LHCN-M2 (cell line): ENCODE data around the gene XPR1. TPM values are rescaled to one million over a fixed set of nuclear protein-coding genes. Genes with fewer than 3 reads are reported as not detected.
A peak's percentile ranks its signal among the peaks of the same experiment; 100 is the strongest.

Experiments
- DNase-seq: peaks from one replicate; pipeline ENCODE4 v3.0.0-alpha.2; 2012; ENCODE audit warnings: low read depth
- total RNA-seq: library from RNA; depleted of rRNA; stranded (reverse); fragments of >200 nt; gene quantifications from 2 replicates; pipeline ENCODE4 v1.2.3, GENCODE V29; 2014

Gene XPR1
- total RNA-seq, 1 experiment from 2014 or later: 27.0 TPM

DNA sequence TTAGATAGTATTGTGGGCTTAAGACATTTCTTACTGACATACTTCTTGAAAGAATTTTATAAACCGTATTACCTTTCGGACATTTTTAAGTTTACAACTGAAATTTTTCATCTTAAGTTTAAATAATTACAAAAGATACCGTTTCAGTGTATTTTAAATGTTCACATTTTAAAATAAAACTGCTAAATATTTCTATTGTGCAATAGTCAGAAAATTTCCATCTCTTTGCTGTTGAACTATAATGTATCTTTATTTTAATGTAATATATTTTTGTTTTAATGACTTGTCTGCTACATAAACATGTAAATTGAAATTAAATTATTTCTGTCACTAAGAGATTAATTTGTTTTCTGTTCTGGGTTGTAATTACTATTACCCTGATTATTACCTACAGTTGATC, 206.7 kb downstream of the XPR1 start:
- DNase-seq: no peak

DNA sequence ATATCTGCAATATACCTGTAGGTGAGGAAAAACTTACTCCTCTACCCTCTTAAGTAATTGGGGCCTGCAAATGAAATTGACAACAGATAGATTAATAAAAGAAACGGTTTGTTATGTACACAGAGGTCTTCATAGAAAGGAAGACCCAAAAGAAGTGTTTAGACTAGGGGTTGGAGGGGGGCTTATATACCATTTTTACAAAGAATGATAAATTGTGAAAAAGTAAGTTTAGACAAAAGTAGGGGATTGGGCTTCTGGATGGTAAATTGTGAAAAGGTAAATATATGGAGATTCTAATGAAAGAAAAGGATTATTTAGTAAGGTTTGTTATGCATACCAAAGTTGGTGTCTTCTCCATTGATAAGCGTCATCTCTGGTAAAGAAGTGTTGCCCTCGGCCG, 207.7 kb downstream of the XPR1 start:
- DNase-seq: no peak

DNA sequence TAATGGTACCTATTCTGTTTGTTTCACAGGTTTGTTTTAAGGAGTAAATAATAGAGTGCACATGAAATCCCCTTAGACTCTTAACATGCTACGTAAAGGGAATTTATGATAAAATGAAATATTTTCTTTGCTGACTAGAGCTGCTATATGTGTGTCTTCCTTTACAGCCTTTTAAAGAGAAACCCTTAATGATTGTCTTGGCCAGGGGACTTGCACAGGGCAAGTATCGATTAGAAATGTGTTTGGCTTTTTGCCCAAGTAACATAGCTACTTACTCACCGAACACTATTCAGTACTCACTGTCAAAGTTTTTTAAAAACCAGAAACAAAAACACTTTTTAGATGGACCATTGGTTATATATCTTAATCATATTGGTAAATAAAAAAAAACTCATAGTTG, 209.6 kb downstream of the XPR1 start:
- no peak for DNase-seq

DNA sequence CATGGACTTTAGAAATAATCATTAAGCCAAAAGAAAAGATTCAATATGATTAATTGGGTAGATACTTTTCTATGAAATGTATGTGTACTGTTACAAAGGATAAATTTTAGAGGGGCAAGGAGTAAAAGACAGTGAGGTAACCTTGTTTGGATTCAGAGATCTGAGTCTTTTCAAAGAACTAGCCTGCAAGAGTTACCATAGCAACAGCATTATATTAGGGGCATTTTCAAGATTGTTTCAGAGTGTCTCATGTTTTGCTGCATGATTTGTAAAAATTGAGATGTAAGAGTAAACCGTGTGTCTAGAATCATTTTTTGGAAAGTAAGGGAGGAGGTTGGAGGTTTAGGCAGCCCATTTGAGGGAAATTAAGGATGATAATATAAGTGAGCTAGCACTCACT, 210.2 kb downstream of the XPR1 start:
- DNase-seq: peak; percentile 83

DNA sequence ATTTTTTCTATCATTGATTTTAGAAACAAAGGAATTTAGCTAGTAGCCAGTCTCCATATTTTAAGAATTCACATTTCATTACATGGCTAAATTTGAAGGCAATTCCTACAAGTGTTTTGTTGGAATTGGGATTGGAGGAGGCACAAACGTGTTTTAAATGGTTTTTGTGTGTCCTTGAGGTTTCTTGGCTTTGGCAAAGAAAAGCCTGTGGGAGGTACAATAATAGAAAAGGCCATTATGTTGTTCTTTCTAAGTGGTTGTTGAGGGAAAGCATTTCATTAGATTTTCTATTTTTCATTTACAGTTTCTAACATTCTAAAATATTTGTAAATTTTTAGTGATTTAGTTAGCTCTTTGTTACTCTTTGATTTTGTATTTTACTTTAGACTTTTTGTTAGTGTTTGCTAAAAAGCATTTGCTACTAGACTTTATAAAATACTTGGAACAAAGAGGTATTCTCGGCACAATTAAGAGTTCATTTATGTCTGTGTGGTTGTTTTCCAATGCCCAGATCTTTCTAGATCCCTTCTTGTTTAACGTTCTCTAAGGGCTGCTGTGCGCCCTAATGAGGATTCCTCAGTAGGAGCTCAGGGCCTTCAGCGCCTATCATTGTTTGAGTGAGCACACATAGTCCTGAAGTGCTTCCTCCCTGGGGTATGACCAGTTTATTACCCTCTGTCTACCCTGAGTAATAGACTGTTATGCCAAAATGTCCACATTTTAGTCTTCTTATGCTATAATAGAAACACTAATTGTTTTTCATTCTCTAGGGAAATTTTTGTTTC, 210.9 kb downstream of the XPR1 start:
- peak; percentile 44 for DNase-seq

- no peak for DNase-seq
Observed at GRCh38 chr1:180845352-180845751, 213.5 kb downstream of the XPR1 start.

DNA sequence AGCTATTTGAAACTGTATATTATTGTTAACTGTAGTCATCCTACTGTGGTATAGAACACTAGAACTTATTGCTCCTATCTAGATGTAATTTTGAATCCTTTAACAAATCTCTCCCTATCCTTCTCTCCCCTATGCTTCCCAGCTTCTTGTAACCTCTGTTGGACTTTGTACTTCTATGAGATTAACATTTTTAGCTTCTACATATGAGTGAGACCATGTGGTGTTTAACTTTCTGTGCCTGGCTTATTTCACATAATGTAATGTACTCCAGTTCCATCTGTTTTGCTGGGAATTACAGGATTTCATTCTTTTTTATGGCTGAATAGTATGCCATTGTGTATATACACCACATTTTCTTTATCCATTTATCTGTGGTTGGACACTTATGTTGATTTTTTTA, 216.4 kb downstream of the XPR1 start:
- DNase-seq: no peak

DNA sequence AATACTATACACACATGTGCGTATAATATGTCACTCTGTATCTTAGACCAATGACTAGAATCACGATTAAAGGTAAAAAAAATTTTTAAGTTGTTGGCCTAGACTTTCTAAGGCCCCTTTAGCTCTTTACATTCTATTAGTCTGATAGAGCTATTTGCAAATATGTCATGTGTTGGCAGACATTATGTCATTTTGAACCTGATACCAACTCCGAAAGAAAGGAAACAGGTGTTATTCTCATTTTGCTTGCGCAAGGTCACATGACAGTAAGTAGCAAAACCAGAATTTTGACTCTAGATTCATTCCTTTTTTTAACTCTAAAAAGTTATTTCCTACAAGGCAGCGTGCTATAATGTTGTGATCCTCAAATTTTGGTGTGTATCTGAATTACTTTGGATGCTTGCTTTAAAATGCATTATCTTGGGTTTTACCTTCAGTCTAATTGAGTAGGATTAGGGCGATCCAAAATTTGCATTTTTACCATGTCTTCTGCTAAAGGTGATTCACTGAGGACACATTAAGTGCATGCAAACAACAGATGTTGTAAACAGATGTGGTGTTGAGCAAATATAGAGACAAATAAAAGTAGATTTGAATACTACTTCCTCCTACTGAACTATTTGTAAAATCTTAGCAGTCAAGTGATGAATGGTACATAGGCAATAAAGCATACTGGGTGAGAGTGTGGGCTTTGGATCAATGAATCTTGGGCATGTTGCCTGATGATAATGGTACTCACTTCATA, 217.4 kb downstream of the XPR1 start:
- no peak for DNase-seq

DNA sequence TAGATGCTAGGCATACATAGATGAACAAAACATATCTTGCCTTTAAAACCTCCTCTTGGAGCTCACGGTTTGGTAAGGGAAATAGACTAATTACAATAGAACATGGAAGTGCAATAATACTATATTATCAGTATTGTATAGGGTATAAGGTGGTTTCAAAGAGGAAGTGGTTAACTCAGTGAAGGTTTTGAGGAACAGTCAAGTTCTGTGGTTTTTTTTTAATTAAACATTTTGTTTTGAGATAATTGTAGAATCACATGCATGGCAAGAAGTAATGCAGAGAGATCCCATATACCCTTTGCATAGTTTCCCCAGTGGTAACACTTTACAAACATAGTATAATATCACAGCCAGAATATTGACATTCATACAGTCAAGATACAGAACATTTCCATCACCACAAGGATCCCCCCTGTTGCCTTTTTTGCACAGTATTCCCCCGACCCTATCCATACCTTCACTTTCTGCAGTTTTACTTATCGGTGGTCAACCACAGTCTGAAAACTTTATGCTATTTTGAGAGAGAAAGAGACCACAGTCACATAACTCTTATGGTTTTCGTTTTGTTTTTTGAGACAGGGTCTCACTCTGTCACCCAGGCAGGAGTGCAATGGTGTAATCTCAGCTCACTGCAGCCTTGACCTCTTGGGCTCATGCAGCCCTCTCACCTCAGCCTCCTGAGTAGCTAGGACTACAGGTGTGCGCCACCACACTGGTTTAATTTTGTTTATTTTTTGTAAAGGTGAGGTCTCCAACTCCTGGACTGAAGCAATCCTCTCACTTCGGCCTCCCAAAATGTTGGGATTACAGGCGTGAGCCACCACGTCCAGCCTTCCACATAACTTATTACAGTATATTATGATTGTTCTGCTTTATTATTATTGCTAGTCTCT, 220.4 kb downstream of the XPR1 start:
- DNase-seq: no peak

- DNase-seq: no peak
Observed at GRCh38 chr1:180854001-180854400, 222.2 kb downstream of the XPR1 start.

DNA sequence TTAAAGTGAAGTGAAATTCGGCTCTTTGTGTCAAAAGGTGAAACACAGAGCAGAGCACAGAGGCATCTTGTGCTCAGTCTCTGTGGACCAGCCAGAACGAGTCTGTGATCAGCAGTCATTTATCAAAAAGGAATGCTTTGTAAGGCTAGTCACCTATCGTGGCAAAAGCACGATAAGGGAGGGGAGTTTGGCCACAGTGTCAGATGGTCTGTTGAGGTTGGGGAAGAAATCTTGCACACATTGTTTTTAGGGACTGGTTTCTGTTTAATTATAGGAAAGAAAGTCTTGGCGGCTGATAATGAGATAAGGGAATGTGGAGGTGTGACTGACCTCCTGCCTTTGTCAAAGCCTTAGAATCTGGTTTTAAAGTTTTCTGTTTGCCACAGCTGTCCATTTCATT, 222.6 kb downstream of the XPR1 start:
- DNase-seq: no peak

DNA sequence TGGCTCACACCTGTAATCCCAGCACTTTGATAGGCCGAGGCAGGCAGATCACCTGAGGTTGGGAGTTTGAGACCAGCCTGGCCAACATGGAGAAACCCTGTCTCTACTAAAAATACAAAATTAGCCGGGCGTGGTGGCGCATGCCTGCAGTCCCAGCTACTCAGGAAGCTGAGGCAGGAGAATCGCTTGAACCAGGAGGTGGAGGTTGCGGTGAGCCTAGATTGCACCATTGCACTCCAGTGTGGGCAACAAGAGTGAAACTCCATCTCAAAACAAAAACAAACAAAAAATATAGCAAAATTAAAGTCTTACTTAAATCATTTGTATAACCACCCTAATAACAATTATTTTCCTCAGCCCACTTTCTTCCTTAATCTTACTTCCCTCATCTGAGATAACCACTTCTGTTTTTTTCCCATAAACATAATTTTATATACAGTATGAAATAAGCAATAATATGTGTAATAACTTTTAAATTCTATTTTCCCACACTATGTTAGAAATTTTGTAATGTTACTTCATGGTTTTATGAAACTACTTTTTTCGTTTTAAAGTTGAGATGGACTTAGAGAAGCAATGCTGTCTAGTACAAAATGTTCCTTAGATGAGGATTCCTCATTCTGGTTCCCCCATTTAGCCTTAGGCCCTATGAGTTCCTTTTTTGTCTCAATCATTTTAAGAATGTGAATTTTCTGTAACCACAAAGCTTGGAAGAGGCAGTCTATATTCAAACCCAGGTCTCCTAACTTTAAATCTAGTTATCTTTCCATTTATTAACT, 226.3 kb downstream of the XPR1 start:
- peak; percentile 12 for DNase-seq

DNA sequence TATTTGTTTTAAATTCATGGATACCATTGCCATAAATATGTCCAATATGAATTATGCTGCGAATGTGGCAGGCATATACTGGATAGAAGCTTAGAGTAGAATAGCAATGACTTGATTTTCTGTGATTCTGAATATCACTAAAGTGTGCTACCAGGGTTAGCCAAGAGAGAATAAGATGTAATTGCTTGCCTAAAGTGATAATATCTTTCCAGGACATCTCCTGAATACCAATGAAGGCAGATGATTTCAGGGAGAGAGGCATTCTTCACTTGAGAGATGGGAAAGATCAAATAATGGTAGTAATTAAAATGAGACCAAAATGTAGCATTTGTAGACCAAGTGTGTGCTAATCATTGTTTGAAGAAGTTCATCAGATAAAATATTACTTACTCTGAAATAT, 227.5 kb downstream of the XPR1 start:
- no peak for DNase-seq

DNA sequence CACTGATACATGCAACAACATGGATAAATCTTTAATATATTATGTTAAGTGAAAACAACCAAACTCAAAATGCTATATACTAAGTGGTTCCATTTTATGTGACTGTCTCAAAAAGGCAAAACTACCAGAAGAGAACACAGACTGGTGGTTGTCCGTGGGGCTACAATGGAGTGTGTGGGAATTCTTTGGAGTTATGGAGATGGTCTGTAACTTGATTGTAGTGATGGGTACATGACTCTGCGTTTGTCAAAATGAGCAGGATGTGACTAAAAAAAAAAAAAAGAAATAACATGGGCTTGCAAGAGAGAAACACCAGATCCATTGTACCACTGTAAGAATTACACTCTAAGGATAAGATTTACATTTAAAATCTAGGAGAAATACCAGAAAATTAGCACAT, 228.7 kb downstream of the XPR1 start:
- DNase-seq: peak; percentile 10

- no peak for DNase-seq
Observed at GRCh38 chr1:180862305-180862704, 230.5 kb downstream of the XPR1 start.

GRCh38 chr1:180863158-180863775, 231.4 kb downstream of the XPR1 start:
- peak; percentile 64 for DNase-seq

- DNase-seq: peak; percentile 45
Observed at GRCh38 chr1:180881806-180882509, 250.1 kb downstream of the XPR1 start.

GRCh38 chr1:180884588-180885300, 252.9 kb downstream of the XPR1 start:
- DNase-seq: no peak

- no peak for DNase-seq
Observed at GRCh38 chr1:180886338-180886737, 254.5 kb downstream of the XPR1 start.

DNA sequence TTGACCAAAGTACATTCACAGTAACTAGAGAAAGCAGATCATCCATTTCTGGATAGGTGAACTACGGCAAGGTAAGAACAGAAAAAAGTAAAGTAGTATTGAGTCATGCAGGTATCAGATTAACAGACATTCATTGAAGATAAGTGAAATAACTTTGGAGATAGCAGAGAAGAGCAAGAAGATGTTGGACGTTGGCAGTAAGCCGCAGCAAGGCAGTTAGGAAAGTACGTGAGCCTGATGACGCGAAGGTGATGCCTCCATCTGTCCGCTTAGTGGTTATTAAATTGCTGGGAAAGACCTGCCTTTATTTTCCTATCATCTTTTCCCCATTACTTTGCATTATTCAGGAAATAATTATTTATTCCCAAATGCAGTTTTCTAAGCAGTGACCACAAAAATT, 256.0 kb downstream of the XPR1 start:
- no peak for DNase-seq
